NCI-H1417 treated with DMSO at 0.1 percent for 48 hours (cell line): ENCODE measurements around the gene RPS28.
"Not testable (repeated sequence)": the region's sequence is repeated elsewhere in the genome, so short reads cannot be mapped to it uniquely, and the experiment has no call there.

Experiments used
- DNase-seq: peaks from one replicate; lab custom pipeline; 2025; lab: John Stamatoyannopoulos, UW

RPS28 gene

DNA sequence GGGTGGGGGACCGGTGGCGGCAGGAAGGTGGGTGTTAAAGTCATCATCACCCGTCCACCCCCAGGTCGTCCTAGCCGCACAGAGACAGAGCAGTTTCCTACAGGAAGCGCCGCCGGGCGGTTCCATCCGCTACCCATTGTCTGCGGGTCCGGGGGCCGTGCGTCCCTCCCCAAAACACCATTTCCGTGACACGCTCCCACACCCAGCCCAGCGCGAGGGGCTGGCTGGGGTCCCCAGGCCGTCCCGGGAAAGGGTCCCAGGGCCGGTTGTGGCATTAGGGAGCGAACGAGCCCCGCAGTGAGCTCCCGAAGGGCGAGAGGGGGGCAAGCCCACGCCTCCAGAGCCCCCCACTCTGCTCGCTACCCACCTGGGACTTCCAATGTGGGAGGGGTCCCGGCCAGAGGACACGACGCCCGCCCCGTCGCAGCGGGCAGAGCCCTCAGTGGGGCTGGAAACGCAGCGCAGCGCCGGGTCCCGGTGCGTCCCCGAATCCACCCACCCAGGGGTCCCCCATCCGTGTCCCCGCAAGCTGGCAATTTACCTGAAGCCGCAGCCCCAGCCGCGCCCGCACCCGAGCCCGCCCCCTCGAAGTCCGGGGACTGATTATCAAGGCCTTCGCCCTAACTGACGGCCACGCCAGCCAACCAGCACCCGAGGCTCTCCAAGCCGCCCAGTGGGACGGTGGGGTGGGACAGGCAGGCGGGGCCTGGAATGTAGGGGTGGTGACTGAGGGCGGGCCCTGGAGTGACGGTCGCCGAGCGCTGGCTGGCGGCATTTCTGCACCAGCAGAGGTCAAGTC is 21.6 kb downstream of the RPS28 start, which contains the start of gene KANK3:
Gene KANK3 (minus strand): TSS at position 579 of the 799 bp plus-strand sequence. CDS start 5,434 bp downstream, outside the sequence.
- DNase-seq, result no peak

DNA sequence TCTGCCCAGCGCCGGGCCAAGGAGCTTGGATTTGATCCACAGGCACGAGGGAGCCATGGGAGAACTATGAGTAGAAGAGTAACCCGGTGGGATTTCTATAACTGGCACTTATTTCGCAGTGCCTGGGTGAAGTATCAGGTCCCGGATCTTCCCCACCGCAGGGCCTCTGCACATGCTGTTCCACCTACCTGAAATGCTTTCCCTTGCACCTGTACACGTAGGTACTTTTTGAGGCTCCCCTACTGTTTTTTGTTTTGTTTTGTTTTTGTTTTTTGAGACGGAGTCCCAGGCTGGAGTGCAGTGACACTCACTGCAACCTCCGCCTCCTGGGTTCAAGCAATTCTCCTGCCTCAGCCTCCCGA is 22.2 kb downstream of the RPS28 start:
- no peak for DNase-seq

DNA sequence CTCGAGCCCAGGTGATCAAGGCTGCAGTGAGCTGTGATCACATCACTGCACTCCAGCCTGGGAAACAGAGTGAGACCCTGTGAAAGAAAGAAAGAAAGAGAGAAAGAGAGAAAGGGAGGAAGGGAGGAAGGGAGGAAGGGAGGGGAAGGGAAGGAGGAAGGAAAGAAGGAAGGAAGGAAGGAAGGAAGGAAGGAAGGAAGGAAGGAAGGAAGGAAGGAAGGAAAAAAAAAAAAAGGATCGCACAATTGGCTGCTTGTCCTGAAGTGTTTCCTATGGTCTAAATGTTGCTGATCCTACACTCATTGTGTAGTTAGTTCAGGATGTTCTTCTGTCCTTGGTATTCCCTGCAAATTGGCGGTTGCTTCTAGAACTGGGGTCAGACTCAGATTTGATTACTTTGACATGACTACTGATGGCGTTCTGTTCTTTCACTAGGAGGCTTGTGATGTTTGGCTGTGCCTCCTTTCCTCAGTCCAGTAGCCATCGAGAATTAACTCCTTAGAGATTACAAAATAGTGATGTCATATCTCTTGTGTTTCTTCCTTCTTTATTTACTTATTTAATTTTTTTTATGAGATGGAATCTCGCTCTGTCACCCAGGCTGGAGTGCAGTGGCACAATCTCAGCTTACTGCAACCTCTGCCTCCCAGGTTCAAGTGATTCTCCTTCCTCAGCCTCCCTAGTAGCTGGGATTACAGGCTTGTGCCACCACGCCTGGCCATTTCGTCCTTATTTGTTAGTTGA is 28.5 kb downstream of the RPS28 start:
- DNase-seq, result not testable (repeated sequence)

DNA sequence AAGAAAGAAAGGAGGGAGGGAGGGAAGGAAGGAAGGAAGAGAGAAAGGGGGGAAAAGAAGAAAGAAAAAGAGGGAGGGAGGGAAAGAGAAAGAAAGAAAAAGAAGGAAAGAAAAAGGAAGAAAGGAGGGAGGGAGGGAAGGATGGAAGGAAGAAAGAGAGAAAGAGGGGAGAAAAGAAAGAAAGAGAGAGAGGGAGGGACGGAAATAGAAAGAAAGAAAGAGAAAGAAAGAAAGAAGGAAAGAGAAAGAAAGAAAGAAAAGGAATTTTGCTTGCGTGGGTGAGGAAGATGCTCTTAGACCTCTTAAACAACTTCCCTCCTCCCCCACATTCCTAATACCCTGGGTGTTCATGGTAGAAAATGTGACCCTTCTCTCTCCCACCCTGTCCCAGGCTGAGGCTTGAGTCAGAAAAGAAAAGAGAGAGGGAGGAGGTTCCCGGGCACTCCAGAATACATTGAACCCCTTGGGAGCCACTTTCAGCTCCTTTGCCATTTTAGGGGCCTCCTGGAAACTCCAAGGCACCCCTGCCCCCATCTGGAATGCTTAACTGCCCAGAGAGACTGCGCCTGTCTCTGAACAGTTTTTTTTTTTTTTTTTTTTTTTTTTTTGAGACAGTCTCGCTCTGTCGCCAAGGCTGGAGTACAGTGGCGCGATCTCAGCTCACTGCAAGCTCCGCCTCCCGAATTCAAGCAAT is 31.0 kb downstream of the RPS28 start:
- DNase-seq, result no peak

DNA sequence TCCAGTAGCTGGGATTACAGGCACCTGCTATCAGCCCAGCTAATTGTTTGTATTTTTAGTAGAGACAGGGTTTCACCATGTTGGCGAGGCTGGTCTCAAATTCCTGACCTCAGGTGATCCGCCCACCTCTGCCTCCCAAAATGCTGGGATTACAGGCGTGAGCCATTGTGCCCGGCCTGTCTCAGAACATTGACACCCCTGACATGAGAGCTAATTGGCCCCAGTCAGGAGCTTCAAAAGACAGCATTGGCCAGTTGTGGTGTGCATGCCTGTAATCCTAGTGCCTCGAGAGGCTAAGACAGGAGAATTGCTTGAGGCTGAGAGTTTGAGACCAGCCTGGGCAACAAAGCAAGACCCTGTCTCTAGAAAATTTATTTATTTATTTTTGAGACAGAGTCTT is 31.5 kb downstream of the RPS28 start:
- DNase-seq, result not testable (repeated sequence)

DNA sequence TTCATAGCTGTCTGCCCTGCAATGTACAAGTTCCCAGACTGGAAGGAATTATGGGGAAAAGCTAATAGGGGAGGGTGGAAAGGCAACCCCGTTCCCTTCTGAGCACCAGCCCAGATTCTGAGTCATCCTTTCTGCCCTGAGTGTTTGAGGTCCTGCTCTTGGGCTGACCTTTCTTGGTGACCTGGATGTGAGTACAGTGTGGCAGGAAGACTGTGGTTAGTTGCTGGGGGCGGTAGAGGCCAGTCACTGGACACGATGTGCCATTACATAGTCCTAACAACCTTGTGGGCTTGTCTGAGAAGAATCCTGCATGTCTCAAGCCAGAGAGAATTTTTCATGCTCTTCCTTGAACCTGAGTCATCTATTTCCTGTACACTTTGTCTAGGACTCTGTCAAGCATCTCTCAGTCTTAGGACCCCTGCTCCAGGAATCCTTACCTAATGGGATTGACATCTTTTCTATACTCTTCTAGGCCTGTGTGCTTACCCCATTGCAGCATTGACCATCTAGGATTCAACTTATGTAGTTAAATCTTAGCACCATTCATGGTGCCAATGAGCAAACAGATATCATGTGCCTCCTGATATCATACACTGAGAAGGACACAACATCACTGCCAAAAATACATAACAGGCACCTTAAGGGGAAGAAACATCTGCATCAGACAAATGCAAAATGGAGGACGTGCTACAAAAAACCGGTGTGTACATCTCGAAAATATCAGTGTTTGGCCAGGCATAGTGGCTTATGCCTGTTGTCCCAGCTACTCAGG is 34.5 kb downstream of the RPS28 start:
- DNase-seq, result no peak

DNA sequence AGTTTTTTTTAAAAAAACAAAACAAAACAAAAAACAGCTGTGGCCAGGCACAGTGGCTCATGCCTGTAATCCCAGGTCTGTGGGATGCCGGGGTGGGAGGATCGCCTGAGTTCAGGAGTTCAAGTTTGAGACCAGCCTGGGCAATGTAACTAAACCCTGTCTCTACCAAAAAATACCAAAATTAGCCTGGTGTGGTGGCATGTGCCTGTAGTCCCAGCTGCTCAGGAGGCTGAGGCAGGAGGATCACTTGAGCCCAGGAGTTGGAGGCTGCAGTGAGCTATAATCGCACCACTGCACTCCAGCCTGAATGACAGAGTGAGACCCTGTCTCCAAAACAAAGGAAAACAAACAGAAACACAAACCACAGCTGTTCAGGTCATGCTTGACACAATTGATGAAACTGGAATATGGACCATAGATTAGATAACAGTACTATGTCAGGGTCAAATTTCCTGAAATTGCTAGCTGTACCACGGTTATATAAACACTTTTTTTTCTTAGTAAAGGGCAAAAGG is 35.8 kb downstream of the RPS28 start:
- DNase-seq, result no peak

DNA sequence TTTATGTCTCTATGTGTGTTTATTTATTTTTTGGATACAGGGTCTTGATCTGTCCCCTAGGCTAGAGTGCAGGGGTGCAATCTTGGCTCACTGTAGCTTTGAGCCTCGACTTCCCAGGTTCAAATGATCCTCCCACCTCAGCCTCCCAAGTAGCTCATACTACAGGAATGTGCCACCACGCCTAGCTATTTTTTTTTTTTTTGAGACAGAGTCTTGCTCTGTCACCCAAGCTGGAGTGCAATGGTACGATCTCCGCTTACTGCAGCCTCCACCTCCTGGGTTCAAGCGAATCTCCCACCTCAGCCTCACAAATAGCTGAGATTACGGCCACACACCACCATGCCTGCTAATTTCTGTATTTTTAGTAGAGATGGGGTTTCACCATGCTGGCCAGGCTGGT is 37.7 kb downstream of the RPS28 start:
- no peak for DNase-seq

DNA sequence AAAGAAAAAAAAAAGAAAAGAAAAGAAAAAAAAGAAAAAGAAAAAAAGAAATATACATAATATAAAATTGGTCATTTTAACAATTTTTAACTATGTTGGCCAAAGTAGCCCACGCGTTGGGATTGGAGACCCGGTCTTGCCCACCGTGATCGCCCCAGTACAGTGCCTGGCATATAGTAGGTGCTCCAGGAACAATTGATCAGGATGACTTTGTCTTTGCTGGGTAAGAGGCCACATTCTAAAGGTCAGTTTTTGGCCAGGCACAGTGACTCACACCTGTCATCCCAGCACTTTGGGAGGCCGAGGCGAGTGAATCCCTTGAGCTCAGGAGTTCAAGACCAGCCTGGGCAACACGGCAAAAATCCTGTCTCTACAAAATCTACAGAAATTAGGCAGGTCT is 38.9 kb downstream of the RPS28 start:
- DNase-seq, result no peak

DNA sequence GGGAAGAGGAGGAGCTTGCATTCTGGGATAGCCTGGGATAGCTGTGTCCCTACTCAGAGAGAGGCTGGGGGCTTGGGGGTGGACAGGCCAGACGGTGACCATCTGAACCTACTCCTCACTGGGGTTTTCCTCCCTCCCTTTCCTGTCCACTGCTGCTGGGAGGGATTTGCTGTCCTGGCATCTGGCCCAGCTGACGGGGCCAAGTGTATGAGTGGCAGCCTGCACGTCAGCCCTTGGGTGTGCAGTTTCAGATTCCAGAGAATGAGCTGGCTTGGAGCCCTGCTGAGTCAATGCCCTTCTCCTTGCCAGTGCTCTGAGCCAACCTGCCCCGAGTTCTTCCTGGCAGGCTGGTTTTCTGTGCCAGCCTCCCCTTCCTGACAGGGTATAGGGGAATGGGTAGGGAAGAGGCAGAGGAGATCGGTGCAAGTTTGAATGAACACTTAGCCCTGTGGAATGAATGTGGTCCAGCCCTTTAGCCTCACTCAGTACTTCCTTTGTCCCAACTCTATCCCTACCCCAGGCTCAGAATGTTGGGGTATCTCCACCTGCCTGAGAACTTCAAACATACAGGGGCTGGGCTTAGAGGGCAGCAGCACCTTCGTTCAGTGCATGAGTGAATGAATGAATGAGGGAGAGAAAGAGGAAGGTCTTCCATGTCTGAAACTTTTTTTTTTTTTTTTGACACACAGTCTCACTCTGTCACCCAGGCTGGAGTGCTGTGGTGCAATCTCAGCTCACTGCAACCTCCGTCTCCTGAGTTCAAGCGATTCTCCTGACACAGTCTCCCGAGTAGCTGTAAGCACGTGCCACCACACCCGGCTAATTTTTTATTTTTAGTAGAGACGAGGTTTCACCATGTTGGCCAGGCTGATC is 40.9 kb downstream of the RPS28 start:
- no peak for DNase-seq

DNA sequence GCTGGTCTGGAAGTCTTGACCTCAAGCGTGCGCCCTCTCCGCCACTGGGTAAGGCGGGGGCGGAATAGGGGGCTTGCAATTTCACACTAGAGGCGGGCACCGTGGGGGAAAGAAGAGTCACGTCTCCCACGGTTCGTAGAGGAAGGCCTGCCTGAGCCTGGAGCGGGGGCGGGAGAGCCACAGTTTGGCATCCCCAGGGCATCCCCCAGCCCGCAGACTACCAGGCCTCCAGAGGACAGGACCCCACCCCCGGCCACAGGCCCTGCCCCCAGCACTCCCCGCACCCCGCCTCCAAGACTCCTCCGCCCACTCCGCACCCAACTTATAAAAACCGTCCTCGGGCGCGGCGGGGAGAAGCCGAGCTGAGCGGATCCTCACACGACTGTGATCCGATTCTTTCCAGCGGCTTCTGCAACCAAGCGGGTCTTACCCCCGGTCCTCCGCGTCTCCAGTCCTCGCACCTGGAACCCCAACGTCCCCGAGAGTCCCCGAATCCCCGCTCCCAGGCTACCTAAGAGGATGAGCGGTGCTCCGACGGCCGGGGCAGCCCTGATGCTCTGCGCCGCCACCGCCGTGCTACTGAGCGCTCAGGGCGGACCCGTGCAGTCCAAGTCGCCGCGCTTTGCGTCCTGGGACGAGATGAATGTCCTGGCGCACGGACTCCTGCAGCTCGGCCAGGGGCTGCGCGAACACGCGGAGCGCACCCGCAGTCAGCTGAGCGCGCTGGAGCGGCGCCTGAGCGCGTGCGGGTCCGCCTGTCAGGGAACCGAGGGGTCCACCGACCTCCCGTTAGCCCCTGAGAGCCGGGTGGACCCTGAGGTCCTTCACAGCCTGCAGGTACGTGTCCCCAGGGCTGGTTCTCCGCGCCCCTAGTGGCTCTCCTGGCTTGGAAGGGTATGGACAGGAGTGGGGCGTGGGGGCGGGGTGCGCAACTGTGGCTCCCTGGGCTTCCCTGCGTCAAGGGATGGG is 42.8 kb downstream of the RPS28 start, which contains the start of gene ANGPTL4:
Gene ANGPTL4 (plus strand): TSS at position 353 of the 969 bp plus-strand sequence. CDS start 167 bp downstream, at position 520.
- no peak for DNase-seq

DNA sequence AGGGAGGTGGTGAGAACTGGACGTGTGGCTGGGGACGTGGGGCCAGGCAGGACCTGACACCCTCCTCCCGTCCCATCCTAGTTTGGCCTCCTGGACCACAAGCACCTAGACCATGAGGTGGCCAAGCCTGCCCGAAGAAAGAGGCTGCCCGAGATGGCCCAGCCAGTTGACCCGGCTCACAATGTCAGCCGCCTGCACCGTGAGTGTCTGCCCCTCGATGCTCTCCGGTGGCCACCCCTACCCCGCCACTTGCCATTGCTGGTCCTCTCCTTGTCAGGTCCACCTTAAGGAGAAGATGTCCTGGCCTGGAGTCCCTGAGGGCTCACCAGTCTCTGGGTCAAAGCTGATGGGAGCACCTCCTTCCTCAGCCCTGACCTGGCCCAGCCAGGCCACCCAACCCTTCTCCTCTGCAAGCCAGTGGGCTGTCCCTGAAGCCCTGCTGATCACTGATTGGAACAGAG is 44.9 kb downstream of the RPS28 start:
- DNase-seq, result no peak

DNA sequence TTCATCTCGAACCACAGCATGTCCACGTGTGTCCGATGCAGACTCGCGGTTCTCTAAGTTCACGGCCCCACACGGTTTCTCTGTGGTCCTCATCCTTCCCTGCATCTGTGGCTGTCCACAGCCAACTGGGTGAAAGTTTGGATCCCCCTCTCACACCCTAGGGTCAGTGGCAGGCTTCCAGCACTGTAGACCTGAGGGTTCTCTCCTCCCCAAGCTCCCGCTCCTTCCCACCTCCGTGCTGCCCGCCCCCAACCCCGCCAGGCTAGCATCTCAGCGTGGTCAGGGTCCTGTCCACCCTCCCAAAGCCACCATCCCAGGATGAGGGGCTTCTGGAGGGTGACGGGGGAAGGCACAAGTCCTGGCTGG is 45.6 kb downstream of the RPS28 start:
- DNase-seq, result no peak

DNA sequence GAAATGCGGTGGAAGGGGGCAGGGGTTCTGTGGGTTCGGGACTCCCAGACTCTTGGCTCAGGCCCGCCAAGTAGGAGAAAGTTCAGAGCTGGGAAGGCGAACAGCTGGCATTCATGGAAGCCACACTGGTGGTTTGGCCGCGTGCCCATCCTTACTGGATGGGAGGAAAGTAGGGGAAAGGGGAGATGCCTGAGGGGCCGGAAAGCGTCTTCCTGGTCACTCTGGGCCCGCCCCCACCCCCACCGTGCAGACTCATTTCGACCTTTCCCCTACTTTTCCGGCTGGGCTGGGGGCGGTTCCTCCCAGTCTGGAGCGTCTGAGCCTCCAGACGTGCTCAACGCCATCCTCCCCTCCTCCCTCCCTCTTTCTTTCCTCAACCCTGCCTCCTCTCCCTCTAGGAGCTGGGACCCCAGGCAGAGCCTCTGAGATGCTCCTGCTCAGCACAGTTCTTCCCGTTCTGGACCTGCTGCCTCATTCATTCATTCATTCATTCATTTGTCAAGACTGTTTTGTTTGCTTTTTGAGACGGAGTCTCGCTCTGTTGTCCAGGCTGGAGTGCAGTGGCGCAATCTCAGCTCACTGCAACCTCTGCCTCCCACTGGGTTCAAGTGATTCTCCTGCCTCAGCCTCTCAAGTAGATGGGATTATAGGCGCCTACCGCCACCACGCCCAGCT is 46.2 kb downstream of the RPS28 start:
- DNase-seq, result no peak

DNA sequence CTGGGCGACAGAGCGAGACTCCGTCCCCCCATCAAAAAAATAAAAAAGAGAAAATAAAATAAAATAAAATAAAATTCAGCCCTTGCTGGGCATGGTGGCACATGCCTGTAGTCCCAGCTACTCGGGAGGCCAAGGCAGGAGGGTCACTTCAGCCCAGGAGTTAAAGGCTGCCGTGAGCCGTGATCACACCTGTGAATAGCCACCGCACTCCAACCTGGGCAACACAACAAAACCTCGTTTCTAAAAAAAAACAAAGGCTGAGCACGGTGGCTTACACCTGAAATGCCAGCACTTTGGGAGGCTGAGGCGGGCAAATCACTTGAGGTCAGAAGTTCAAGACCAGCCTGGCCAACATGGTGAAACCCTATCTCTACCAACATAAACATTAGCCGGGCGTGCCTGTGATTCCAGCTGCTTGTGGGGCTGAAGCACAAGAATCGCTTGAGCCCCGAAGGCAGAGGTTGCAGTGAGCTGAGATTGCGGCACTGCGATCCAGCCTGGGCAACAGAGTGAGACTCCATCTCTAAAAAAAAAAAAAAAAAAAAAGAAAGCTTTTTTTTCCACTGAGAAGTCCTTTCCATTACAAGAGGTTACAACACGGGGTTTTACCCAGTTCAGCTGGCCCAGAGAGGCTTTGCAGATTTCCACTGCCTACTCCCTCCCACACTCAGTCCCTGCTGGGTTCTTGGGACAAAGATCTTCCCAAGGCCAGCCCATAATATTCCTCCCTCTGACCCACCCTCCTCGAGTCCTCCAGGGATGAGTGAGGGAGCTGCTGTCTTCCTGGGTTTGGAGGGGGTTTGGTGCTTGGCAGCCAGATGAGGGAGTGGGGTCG is 49.1 kb downstream of the RPS28 start:
- no peak for DNase-seq

DNA sequence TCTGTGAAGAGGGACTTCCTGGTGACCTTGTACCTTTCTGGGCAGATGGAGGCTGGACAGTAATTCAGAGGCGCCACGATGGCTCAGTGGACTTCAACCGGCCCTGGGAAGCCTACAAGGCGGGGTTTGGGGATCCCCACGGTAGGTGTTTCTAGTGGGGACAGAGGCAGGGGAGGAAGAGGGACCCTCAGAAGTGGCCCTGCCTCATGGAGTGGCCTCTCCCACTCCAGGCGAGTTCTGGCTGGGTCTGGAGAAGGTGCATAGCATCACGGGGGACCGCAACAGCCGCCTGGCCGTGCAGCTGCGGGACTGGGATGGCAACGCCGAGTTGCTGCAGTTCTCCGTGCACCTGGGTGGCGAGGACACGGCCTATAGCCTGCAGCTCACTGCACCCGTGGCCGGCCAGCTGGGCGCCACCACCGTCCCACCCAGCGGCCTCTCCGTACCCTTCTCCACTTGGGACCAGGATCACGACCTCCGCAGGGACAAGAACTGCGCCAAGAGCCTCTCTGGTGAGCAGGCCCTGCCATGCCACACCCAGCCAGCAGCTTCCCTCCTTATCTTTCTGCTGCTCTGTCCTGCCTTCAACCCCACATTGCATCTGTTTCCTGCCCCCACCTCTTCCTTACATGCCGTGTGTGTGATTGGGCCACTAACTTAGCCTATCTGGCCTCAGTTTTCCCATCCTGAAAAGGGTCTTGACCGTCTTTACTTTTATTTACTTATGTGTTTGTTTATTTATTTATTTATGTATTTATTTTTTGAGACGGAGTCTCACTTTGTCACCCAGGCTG is 49.9 kb downstream of the RPS28 start:
- DNase-seq, result no peak
